Hepatocyte (in vitro differentiated cells): ENCODE measurements around the gene DHRS4.

Experiments used
- CTCF ChIP-seq: fragments of 200-600 bp; sonication (generic); IDR thresholded peaks from 2 replicates; pipeline ENCODE4 v1.5.1; 2016; ENCODE audit warnings: antibody characterized with exemption, mild to moderate bottlenecking; ENCODE audit not compliant: poor library complexity
- EZH2 ChIP-seq: fragments of 200-600 bp; sonication (generic); IDR thresholded peaks from 2 replicates; pipeline ENCODE4 v1.6.1; 2016; ENCODE audit warnings: antibody characterized with exemption, mild to moderate bottlenecking, borderline replicate concordance

DNA sequence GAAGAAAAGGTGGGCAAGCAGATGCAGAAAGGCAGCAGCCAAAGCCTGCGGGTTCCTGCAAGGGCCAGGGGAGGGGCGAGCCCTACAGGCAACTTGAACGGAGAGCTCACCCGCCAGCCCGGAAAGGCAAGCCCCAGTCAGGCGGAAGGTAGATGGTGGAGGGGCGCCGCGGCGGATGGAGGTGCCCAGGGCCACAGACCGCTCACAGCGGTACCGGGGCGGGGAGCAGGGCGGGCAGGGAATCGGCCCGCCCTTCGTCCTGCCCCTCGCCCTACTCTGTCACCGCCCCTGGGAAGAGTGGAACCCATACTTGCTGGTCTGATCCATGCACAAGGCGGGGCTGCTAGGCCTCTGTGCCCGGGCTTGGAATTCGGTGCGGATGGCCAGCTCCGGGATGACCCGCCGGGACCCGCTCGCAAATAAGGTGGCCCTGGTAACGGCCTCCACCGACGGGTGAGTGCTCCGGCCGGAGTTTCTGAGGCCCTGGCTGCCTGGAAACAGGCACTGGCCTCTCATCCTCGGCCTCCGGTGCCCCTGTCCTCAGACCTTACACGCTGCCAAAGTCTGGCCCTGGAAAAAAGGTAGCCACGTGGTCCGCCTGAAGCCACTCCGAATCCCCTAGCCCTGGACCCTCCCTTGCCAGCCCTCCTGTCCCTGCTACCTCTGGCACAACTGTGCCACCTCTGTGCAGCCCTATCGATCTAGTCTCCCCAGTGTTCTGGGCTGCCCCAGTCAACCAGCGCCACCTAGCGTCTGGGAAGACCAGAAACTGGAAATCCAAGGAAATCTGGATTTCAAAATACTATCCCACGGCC, at the start of gene DHRS4:
- peak; percentile 88 for TF ChIP-seq CTCF
- TF ChIP-seq EZH2, result no peak
